Neutrophil (primary cell): ENCODE measurements around the gene TMEM97.
A peak's percentile ranks its signal among the peaks of the same experiment; 100 is the strongest.
"Not testable (repeated sequence)": the region's sequence is repeated elsewhere in the genome, so short reads cannot be mapped to it uniquely, and the experiment has no call there.

Experiments used
- H3K27ac ChIP-seq: fragments of 200-600 bp; sonication (generic); 2 replicates; pipeline ENCODE4 v1.5.1; 2016; ENCODE audit warnings: mild to moderate bottlenecking, moderate library complexity
- H3K27me3 ChIP-seq: fragments of 200-600 bp; sonication (generic); 2 replicates; pipeline ENCODE4 v1.6.0; 2016; ENCODE audit warnings: mild to moderate bottlenecking
- H3K36me3 ChIP-seq: fragments of 200-600 bp; sonication (generic); 2 replicates; pipeline ENCODE4 v1.5.1; 2017
- H3K4me1 ChIP-seq, 2 experiments: fragments of 200-600 bp in 1 of 2; sonication (generic) in 1 of 2; 1 replicate in 1 of 2; 2 replicates in 1 of 2; pipeline versions ENCODE4 v1.5.1 to v1.6.1; 2013 to 2016; ENCODE audit warnings: low read depth in 1 of 2, low read length in 1 of 2, mild to moderate bottlenecking in 1 of 2, moderate library complexity in 1 of 2; ENCODE audit not compliant: control insufficient read depth in 1 of 2, insufficient read depth in 1 of 2
- H3K4me3 ChIP-seq, 2 experiments: fragments of 200-600 bp in 1 of 2; sonication (generic) in 1 of 2; 1 replicate in 1 of 2; 2 replicates in 1 of 2; pipeline ENCODE4 v1.5.1; 2013 to 2016; ENCODE audit warnings: low read depth in 1 of 2, low read length in 1 of 2, mild to moderate bottlenecking in 1 of 2, moderate library complexity in 1 of 2
- H3K9me3 ChIP-seq: fragments of 200-600 bp; sonication (generic); 2 replicates; pipeline ENCODE4 v1.5.1; 2016
- CTCF ChIP-seq: fragments of 200-600 bp; sonication (generic); IDR thresholded peaks from 2 replicates; pipeline ENCODE4 v1.5.1; 2016; ENCODE audit warnings: antibody characterized with exemption

TMEM97 gene

GRCh38 chr17:28334666-28335200 is 15.7 kb downstream of the TMEM97 start:
- peak overlapping the region; percentile 84 to 88 for H3K4me3 ChIP-seq
- no peaks in the 10 kb centered on the region for H3K27me3 ChIP-seq
- H3K9me3 ChIP-seq, result no peaks in the 10 kb centered on the region
- H3K4me1 ChIP-seq, result peaks cover 38 to 42% of the 10 kb centered on the region in 2 experiments
- H3K36me3 ChIP-seq, result peaks cover 28% of the 10 kb centered on the region
- no peak for TF ChIP-seq CTCF
- H3K27ac ChIP-seq, result peak overlapping the region; percentile 90

- Histone ChIP-seq H3K27ac (peak within 1 kb of the TSS; percentile 90), H3K4me1 (peaks cover 38 to 42% of the 10 kb centered on the region in 2 experiments), H3K9me3 (no peaks in the 10 kb centered on the region), H3K27me3 (no peaks in the 10 kb centered on the region), H3K4me3 (peak within 1 kb of the TSS; percentile 84 to 88), H3K36me3 (peaks cover 31% of the 10 kb centered on the region)
- TF ChIP-seq CTCF, result no peak
These were observed 16.4 kb downstream of the TMEM97 start, which contains the start of the genes IFT20 and TNFAIP1 for GRCh38 chr17:28335201-28335958. IFT20 (minus strand) TSS chr17:28335472; CDS start chr17:28331985, 3,487 bp downstream. TNFAIP1 (plus strand) TSS chr17:28335761; CDS start chr17:28339522, 3,761 bp downstream.

- TF ChIP-seq CTCF, result no peak
- Histone ChIP-seq H3K27ac (peak overlapping the region; percentile 90), H3K9me3 (no peaks in the 10 kb centered on the region), H3K36me3 (peaks cover 30% of the 10 kb centered on the region), H3K4me1 (peaks cover 38 to 42% of the 10 kb centered on the region in 2 experiments), H3K27me3 (no peaks in the 10 kb centered on the region), H3K4me3 (peak overlapping the region; percentile 84 to 88)
These were observed 17.2 kb downstream of the TMEM97 start for GRCh38 chr17:28335959-28336871.

- peaks cover 39% of the 10 kb centered on the region for H3K36me3 ChIP-seq
- peaks cover 31% of the 10 kb centered on the region in 2 experiments for H3K4me1 ChIP-seq
- H3K27me3 ChIP-seq, result no peaks in the 10 kb centered on the region
- no peak overlapping the region for H3K27ac ChIP-seq
- TF ChIP-seq CTCF, result no peak
- H3K9me3 ChIP-seq, result no peaks in the 10 kb centered on the region
- H3K4me3 ChIP-seq, result no peak overlapping the region
These were observed 19.2 kb downstream of the TMEM97 start for GRCh38 chr17:28338056-28338768.

GRCh38 chr17:28338769-28339212 is 19.8 kb downstream of the TMEM97 start:
- H3K27me3 ChIP-seq, H3K9me3 ChIP-seq, H3K27ac ChIP-seq, H3K4me3 ChIP-seq: not testable (repeated sequence)
- Histone ChIP-seq H3K36me3 (peaks cover 45% of the 10 kb centered on the region), H3K4me1 (peaks cover 25 to 26% of the 10 kb centered on the region in 2 experiments)
